ENCODE results near the gene DDX39A.

- TF ChIP-seq POLR2A (IDR thresholded peaks at IDR 0.05) (no peak), CTCF (IDR thresholded peaks at IDR 0.05) (no peak)
Observed at GRCh38 chr19:14400951-14401431, 18.1 kb downstream of the DDX39A start.

All from esophagus squamous epithelium (tissue), 4 donors.